Testis (tissue), 3 donors: Measurements from ENCODE around the gene CCDC82. TPM values are rescaled to one million over a fixed set of nuclear protein-coding genes. Genes with fewer than 3 reads are reported as not detected.

Source experiments
- DNase-seq: peaks from one replicate; pipeline ENCODE4 v3.0.0-alpha.2; 2019
- H3K27ac ChIP-seq, 2 donors: fragments of 200-600 bp; sonication (generic); one replicate each; pipeline ENCODE4 v1.5.1; 2019
- H3K27me3 ChIP-seq: fragments of 200-600 bp; sonication (generic); one replicate; pipeline ENCODE4 v1.5.1; 2019
- H3K36me3 ChIP-seq: fragments of 200-600 bp; sonication (generic); one replicate; pipeline ENCODE4 v1.5.1; 2017; ENCODE audit warnings: low read depth; ENCODE audit errors: missing control alignments
- H3K4me1 ChIP-seq: fragments of 200-600 bp; sonication (generic); one replicate; pipeline ENCODE4 v1.5.1; 2019
- H3K4me3 ChIP-seq, 2 donors: fragments of 200-600 bp; sonication (generic); one replicate each; pipeline ENCODE4 v1.5.1; 2017 to 2019
- H3K9me3 ChIP-seq: fragments of 200-600 bp; sonication (generic); one replicate; pipeline ENCODE4 v1.5.1; 2017
- POLR2A ChIP-seq: fragments of 450-650 bp; IDR thresholded peaks from one replicate; pipeline ENCODE4 v1.6.1; 2017; ENCODE audit warnings: antibody characterized with exemption, mild to moderate bottlenecking, moderate library complexity
- WGBS, 2 donors: methylation state at CpG; one replicate each; pipeline ENCODE4 v1.1.5; 2018; 5-methylcytosine and 5-hydroxymethylcytosine counted together
- intact Hi-C: fragments of 100-400 bp; cut with DNase I; formaldehyde crosslinking; loops from one replicate; pipeline ENCODE4 v1.15.1; 2023; ENCODE audit warnings: low total_unique reads
- polyA plus RNA-seq: library from polyadenylated mRNA; stranded (reverse); fragments of 350-450 nt; fragmentation: Illumina TruSeq; extraction: RNeasy Lipid Tissue Mini Kit (QIAGEN cat#74804); gene quantifications from one replicate; pipeline ENCODE4 v1.2.3, GENCODE V29; 2014; ENCODE audit warnings: low read depth, low replicate concordance; ENCODE audit not compliant: insufficient read depth
- total RNA-seq, 2 donors: library from RNA; depleted of rRNA; stranded (reverse); fragments of >200 nt; gene quantifications; one replicate each; pipeline ENCODE4 v1.2.3, GENCODE V29; 2016
- TF ChIP-seq, protein P1 (sequence below), 3 experiments: fragments of 450-650 bp in 2 of 3; fragments of 200-600 bp in 1 of 3; sonication (generic) in 1 of 3; IDR thresholded peaks; one replicate each; pipeline ENCODE4 v1.5.1; 2016 to 2019; ENCODE audit warnings: antibody characterized with exemption in 3 of 3, mild to moderate bottlenecking in 2 of 3, moderate library complexity in 1 of 3

CCDC82 gene
- total and polyA plus RNA-seq, 3 donors from 2014 or later, result 36.6 to 50.9 (median 42.5) TPM

DNA sequence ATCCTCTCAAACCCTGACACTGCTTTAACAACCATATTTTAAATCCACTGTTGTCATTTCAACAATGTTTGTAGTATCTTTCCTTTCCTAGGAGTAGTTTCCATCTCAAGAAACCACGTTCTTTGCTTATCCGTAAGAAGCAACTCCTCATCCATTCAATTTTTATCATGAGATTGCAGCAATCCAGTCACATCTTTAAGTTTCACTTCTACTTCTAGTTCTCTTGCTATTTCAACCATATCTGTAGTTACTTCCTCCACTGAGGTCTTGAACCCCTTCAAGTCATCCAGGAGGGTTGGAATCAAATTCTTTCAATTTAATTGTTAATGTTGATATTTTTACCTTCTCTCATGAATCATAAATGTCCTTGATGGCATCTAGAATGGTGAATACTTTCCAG, 22.4 kb downstream of the CCDC82 start:
- 82 to 84% methylated on average over 2 of the region's 2 CpGs for WGBS, 2 donors

DNA sequence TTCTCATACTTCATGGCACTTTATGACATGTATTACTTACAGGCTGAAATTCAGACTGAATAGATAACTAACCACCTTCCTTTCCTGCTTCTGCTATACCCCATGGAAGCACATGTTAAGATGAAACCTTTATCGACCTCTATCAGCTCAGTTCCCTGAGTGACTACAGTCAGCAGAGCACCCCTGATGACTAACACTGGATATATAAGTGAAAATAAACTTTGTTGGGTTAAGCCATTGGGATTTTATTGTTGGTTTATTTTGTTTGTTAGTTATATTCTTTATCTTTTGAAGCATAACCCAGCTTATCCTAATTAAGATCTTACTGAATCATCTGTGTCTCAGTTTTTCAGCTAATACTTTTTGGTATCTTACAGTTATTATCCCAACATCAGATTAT, 23.7 kb downstream of the CCDC82 start:
- no peak overlapping the region for H3K27ac ChIP-seq
- no peaks in the 10 kb centered on the region for H3K36me3 ChIP-seq
- H3K4me1 ChIP-seq, result no peaks in the 10 kb centered on the region
- intact Hi-C loops, result no loop called here
- TF ChIP-seq, protein P1, sequence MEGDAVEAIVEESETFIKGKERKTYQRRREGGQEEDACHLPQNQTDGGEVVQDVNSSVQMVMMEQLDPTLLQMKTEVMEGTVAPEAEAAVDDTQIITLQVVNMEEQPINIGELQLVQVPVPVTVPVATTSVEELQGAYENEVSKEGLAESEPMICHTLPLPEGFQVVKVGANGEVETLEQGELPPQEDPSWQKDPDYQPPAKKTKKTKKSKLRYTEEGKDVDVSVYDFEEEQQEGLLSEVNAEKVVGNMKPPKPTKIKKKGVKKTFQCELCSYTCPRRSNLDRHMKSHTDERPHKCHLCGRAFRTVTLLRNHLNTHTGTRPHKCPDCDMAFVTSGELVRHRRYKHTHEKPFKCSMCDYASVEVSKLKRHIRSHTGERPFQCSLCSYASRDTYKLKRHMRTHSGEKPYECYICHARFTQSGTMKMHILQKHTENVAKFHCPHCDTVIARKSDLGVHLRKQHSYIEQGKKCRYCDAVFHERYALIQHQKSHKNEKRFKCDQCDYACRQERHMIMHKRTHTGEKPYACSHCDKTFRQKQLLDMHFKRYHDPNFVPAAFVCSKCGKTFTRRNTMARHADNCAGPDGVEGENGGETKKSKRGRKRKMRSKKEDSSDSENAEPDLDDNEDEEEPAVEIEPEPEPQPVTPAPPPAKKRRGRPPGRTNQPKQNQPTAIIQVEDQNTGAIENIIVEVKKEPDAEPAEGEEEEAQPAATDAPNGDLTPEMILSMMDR (IDR thresholded peaks at IDR 0.05), result no peak
- no peak for TF ChIP-seq POLR2A
- no peaks in the 10 kb centered on the region for H3K27me3 ChIP-seq
- no peak for DNase-seq
- 78 to 94% methylated on average over 1 of the region's 1 CpG for WGBS, 2 donors
- H3K4me3 ChIP-seq, result no peak overlapping the region
- H3K9me3 ChIP-seq, result no peaks in the 10 kb centered on the region

More for the DNA sequence above, 22.4 kb downstream of the CCDC82 start:
- Histone ChIP-seq H3K9me3 (no peaks in the 10 kb centered on the region), H3K27me3 (no peaks in the 10 kb centered on the region), H3K27ac (no peak overlapping the region), H3K36me3 (no peaks in the 10 kb centered on the region), H3K4me3 (no peak overlapping the region), H3K4me1 (no peaks in the 10 kb centered on the region)
- no peak for TF ChIP-seq POLR2A
- intact Hi-C loops, result no loop called here
- DNase-seq, result no peak

- no peak for DNase-seq
- no peaks in the 10 kb centered on the region for H3K4me1 ChIP-seq
- intact Hi-C loops, result no loop called here
- H3K36me3 ChIP-seq, result no peaks in the 10 kb centered on the region
- WGBS, 2 donors, result 78 to 83% methylated on average over 1 of the region's 1 CpG
- H3K27ac ChIP-seq, result no peak overlapping the region
- no peaks in the 10 kb centered on the region for H3K9me3 ChIP-seq
- H3K27me3 ChIP-seq, result no peaks in the 10 kb centered on the region
- TF ChIP-seq, protein P1 (IDR thresholded peaks at IDR 0.05), result no peak
- no peak for TF ChIP-seq POLR2A
- H3K4me3 ChIP-seq, result no peak overlapping the region
Measured at GRCh38 chr11:96365493-96365892, 24.2 kb downstream of the CCDC82 start.

- TF ChIP-seq, protein P1 (IDR thresholded peaks at IDR 0.05), result no peak
- TF ChIP-seq POLR2A, result no peak
- no peaks in the 10 kb centered on the region for H3K36me3 ChIP-seq
- intact Hi-C loops, result no loop called here
- H3K9me3 ChIP-seq, result no peaks in the 10 kb centered on the region
- H3K4me3 ChIP-seq, result no peak overlapping the region
- no peaks in the 10 kb centered on the region for H3K4me1 ChIP-seq
- no peak for DNase-seq
- H3K27me3 ChIP-seq, result no peaks in the 10 kb centered on the region
- H3K27ac ChIP-seq, result no peak overlapping the region
- WGBS, 2 donors, result 79 to 88% methylated on average over 2 of the region's 2 CpGs
Measured at GRCh38 chr11:96361778-96362177, 27.9 kb downstream of the CCDC82 start.

- Histone ChIP-seq H3K36me3 (no peaks in the 10 kb centered on the region), H3K9me3 (no peaks in the 10 kb centered on the region), H3K4me1 (no peaks in the 10 kb centered on the region), H3K4me3 (no peak overlapping the region), H3K27ac (no peak overlapping the region), H3K27me3 (no peaks in the 10 kb centered on the region)
- DNase-seq, result no peak
- intact Hi-C loops, result no loop called here
- no peak for TF ChIP-seq POLR2A
- TF ChIP-seq, protein P1 (IDR thresholded peaks at IDR 0.05), result no peak
- 88 to 92% methylated on average over 3 of the region's 3 CpGs for WGBS, 2 donors
Measured at GRCh38 chr11:96358321-96358720, 31.4 kb downstream of the CCDC82 start.
